Left colon (tissue), 2 donors: ENCODE results near the gene TFCP2L1. TPM values are rescaled to one million over a fixed set of nuclear protein-coding genes. Genes with fewer than 3 reads are reported as not detected.
A peak's percentile ranks its signal among the peaks of the same experiment; 100 is the strongest.
"Not testable (repeated sequence)": the region's sequence is repeated elsewhere in the genome, so short reads cannot be mapped to it uniquely, and the experiment has no call there.

Source experiments
- ATAC-seq: fragments of 200-7000 bp; cut with Tn5 transposase; one replicate; pipeline ENCODE4 v1.9.1; 2020; ENCODE audit warnings: mild to moderate bottlenecking, moderate library complexity
- DNase-seq, 2 donors: peaks; one replicate each; pipeline ENCODE4 v3.0.0-alpha.2; 2020
- intact Hi-C, 2 donors: fragments of 100-400 bp; cut with DNase I in 1 of 2; cut with micrococcal nuclease in 1 of 2; formaldehyde crosslinking; loops; one replicate each; pipeline versions ENCODE4 v1.11.2 to v1.14.0; 2022; cut with DNase I, micrococcal nuclease
- total RNA-seq, 2 donors: library from RNA; stranded (reverse); fragmentation: NEBNext Ultra II Directional; extraction: Animal tissue kit (Norgen Biotek cat#: 25700); gene quantifications; one replicate each; pipeline ENCODE4 v1.2.1, GENCODE V29; 2021
- donor health status: DM: no; HTN: no; CAD: no.
- donor health status: DM: yes; HTN: yes; CAD: no.

Gene TFCP2L1
- total RNA-seq, 2 donors from 2014 or later = 106 to 149 TPM

GRCh38 chr2:121236101-121236640 is 48.8 kb downstream of the TFCP2L1 start:
- DNase-seq = no peak
- intact Hi-C loops = no loop called here
- ATAC-seq = no peak

GRCh38 chr2:121235542-121235941 is 49.5 kb downstream of the TFCP2L1 start:
- intact Hi-C loops = no loop called here
- ATAC-seq (no peak), DNase-seq (no peak)

- intact Hi-C loops = no loop called here
- ATAC-seq (no peak), DNase-seq (no peak)
Observed at GRCh38 chr2:121234791-121235190, 50.2 kb downstream of the TFCP2L1 start.

- intact Hi-C loops = no loop called here
- DNase-seq (no peak), ATAC-seq (no peak)
Observed at GRCh38 chr2:121234144-121234543, 50.9 kb downstream of the TFCP2L1 start.

GRCh38 chr2:121233486-121234110 is 51.4 kb downstream of the TFCP2L1 start:
- intact Hi-C loops = no loop called here
- no peak for DNase-seq
- ATAC-seq = peak; percentile 40

- intact Hi-C loops = no loop called here
- peak; percentile 25 for ATAC-seq
- DNase-seq = no peak
Observed at GRCh38 chr2:121232626-121233265, 52.3 kb downstream of the TFCP2L1 start.

- DNase-seq (no peak), ATAC-seq (no peak)
- intact Hi-C loops = no loop called here
Observed at GRCh38 chr2:121231385-121232000, 53.5 kb downstream of the TFCP2L1 start.

- DNase-seq (no peak), ATAC-seq (no peak)
- intact Hi-C loops = no loop called here
Observed at GRCh38 chr2:121228521-121228920, 56.5 kb downstream of the TFCP2L1 start.

GRCh38 chr2:121227381-121228144 is 57.4 kb downstream of the TFCP2L1 start:
- peak; percentile 60 for ATAC-seq
- DNase-seq, intact Hi-C loops: not testable (repeated sequence)

- DNase-seq, intact Hi-C loops, ATAC-seq: not testable (repeated sequence)
Observed at GRCh38 chr2:121225681-121226080, 59.3 kb downstream of the TFCP2L1 start.

GRCh38 chr2:121220995-121221394 is 64.0 kb downstream of the TFCP2L1 start:
- intact Hi-C loops = no loop called here
- ATAC-seq (peak; percentile 88), DNase-seq (no peak)

- DNase-seq (no peak), ATAC-seq (no peak)
- intact Hi-C loops = no loop called here
Observed at GRCh38 chr2:121219866-121220265, 65.1 kb downstream of the TFCP2L1 start.

- intact Hi-C loops = no loop called here
- no peak for ATAC-seq
Observed at GRCh38 chr2:121218386-121218938, 66.5 kb downstream of the TFCP2L1 start.

GRCh38 chr2:121217627-121218026 is 67.4 kb downstream of the TFCP2L1 start:
- DNase-seq (no peak), ATAC-seq (no peak)
- intact Hi-C loops = no loop called here

More at GRCh38 chr2:121218386-121218938, 66.5 kb downstream of the TFCP2L1 start:
- DNase-seq = no peak

- DNase-seq (no peak), ATAC-seq (no peak)
- intact Hi-C loops = no loop called here
Observed at GRCh38 chr2:121214296-121214695, 70.7 kb downstream of the TFCP2L1 start.

GRCh38 chr2:121213386-121213785 is 71.6 kb downstream of the TFCP2L1 start:
- peak; percentile 46 for ATAC-seq
- intact Hi-C loops = no loop called here
- peak; percentile 48 to 62 for DNase-seq

- intact Hi-C loops = no loop called here
- DNase-seq (no peak), ATAC-seq (no peak)
Observed at GRCh38 chr2:121212661-121213325, 72.2 kb downstream of the TFCP2L1 start.

- intact Hi-C loops = no loop called here
- peak; percentile 40 for ATAC-seq
- no peak for DNase-seq
Observed at GRCh38 chr2:121211689-121212151, 73.3 kb downstream of the TFCP2L1 start.
